HG02840 (cell line): ENCODE data around the gene RMRP.
"Not testable (repeated sequence)": the region's sequence is repeated elsewhere in the genome, so short reads cannot be mapped to it uniquely, and the experiment has no call there.

ENCODE experiments used
- ATAC-seq: cut with Tn5 transposase; IDR thresholded peaks from one replicate; pipeline ENCODE4 v1.9.1; 2021; ENCODE audit warnings: mild to moderate bottlenecking, moderate library complexity, moderate number of reproducible peaks; ENCODE audit not compliant: unreplicated experiment, low FRiP score

RMRP gene

DNA sequence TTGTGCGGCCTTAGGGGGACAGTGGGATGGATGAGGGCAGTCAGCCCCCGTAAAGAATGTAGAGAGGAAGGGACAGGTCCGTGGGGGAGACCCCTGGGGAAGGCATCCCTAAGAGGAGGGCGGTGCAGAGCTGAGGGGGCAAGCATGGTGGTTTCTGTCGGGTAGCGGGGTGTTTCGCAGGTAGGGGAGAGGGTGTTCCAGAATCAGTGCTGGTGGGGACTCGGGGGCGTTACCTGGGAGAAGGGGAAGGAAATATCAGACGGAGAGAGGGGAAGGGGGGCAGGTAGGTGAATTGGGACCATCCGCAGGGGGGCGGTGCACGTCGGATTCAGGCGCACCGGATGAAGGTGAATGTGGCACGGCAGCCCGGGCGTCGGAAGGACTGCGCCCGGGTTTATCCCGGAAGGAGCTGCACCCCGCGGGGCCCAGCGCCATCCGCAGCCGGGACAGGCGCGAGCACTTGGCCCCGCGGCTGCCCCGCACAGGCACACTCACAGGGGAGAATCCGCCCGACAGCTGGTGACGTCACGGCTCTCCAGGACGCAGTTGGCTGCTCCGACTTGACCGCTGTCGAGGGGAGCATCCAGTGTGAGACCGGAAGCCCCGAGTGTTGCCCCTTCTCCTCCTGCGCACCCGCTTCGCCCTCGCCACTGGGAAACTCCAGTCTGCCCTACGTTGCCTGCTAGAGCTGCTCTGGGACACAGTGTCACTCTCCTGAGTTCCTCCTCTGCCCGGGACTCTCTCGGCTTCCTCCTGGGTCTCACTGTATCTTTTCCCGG, 40.9 kb downstream of the RMRP start:
- peak; percentile 43 for ATAC-seq

DNA sequence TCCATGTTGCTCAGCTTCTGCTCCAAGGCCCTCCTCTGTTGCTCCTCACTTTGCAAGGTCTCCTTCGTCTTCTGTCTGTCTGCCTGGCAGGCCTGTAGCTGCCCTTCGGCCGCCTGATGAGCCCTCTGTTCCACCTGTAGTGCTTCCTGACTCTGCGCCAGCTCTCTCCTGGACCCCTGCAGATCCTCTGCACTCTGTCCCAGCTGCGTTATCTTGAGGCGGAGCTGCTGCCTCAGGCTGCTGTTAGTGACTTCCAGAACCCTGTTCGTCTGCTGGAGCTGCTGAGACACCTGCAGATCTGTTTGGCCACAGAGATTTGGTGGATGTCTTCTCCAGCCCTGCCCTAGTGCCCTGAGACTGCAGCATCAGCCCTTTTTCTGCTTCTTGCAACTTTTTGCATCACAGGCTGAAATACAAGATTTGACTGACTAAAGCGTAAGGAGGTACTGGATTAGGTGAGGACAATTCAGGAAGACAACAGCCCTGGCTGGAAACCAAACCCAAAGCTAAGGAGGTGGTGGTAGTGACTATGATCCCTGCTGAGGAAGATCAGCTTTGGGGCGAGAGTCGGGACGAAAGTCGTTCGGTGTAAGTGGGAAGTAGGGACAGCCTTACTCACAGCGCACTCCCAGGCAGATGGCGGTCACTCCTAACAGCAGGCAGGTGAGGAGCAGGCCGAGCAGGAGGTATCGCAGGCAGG, 41.7 kb downstream of the RMRP start:
- no peak for ATAC-seq

DNA sequence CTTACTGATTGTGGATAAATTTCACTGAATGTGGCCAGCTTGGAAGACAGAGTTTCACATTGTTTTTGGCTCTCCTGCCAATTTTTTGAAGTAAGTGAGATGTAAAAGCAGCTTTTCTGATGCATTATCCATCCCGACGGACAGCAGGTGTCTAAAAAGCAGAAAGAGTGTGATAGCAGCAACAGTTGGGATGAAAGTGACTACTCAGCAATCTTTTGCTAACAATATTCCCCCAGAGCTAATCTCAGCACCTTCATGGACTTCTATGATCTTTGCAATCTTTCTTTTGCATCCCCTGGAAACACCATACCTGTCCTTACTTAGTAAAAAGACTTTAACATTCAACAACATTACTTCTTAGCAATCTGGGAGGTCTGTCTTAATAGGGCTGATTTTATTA, 45.0 kb downstream of the RMRP start:
- no peak for ATAC-seq

DNA sequence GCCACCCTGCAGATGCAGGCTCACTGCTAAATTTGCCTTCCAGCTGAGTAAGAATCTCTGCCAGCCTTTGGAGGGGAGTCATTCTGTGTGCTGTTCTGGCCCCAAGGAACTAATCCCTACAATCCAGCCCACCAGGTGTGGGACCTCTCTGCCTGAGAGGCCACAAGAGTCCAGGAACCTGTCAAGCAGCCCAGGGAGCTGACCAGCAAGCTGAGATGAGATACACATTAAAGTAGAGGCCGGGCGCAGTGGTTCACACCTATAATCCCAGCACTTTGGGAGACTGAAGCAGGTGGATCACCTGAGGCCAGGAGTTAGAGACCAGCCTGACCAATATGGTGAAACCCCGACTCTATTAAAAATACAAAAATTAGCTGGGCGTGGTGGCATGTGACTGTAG, 45.8 kb downstream of the RMRP start:
- not testable (repeated sequence) for ATAC-seq

DNA sequence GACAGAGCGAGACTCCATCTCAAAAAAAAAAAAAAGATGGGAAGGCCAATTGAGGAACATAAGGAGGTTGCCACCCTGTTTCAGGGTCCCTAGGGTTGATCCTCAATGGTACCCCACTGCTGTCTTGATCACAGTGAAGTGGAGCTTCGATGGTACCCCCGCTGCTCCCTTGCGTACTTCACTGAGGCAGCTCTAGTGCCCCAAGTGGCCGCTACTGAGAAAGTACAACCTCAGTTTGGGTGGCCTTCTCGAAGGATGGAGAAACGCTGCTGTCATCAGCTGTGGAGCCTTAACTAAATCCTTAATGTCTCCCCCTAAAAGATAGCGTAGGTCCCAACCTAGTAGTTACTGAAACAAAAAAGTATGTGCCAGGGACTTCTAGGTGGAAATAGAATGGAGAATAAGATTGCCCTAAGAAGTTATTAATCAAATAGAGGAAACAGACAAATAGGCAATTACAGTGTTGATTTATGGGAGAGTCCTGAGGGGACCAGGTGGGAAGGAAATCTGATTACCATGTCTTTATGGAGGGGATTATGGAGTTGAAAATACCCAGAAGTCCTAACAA, 46.5 kb downstream of the RMRP start:
- no peak for ATAC-seq

DNA sequence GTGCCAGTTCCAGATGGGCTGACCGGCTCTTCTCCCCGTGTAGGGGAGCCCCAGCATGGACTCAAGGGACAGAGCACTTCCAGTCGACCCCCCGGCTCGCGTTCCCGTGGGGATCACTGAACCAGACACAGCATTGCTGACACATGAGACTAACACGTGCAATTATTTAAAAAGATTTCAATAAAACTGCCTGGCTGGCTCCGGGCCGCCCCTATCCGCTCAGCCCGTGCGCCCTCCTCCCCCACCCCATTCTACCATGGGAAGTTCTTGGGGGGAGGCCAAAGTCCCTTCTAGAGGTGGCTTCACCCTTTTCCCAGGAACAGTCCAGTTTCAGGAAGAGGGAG, 48.0 kb downstream of the RMRP start:
- ATAC-seq: no peak

DNA sequence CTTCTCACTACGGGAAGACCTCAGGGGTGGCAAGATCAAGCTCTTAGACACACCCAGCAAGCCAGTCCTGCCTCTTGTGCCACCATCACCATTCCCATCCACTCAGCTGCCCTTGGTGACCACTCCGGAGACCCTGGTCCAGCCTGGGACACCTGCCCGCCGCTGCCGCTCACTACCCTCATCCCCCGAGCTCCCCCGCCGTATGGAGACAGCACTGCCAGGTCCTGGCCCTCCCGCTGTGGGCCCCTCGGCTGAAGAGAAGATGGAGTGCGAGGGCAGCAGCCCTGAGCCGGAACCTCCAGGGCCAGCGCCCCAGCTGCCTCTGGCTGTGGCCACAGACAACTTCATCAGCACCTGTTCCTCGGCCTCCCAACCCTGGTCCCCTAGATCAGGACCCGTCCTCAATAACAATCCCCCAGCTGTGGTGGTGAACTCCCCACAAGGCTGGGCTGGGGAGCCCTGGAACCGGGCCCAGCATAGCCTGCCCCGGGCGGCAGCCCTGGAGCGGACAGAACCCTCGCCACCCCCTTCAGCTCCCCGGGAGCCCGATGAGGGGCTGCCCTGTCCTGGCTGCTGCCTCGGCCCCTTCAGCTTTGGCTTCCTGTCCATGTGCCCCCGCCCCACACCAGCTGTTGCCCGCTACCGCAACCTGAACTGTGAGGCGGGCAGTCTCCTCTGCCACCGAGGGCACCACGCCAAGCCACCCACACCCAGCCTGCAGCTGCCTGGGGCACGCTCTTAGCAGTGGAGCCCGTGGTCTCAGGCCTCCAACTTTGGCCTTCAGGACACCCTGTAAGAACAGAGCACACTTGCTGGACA, 48.6 kb downstream of the RMRP start:
- ATAC-seq: no peak

DNA sequence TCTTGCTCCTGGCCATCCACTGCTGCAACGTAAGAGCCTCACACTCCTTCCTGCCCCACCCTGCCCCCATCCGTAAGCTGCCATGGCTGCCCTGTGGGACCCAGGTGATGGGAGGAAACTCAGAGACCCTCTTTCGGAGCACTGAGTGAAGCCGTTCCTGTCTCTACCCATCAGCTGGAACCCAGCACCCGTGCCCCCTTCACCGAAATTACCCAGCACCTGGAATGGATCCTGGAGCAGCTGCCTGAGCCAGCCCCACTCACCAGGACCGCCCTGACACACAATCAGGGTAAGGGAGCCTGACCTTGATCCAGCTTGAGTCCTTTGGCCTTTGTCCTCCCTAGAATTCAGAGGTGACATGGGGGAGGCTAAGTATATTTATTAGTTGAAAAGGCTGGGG, 49.6 kb downstream of the RMRP start:
- ATAC-seq: no peak
